Gastroesophageal sphincter (tissue), 4 donors: ENCODE measurements around the gene UAP1. TPM values are rescaled to one million over a fixed set of nuclear protein-coding genes. Genes with fewer than 3 reads are reported as not detected.

Source experiments
- ATAC-seq: fragments of 150-250 bp; one replicate; pipeline ENCODE4 v1.9.1; 2016; ENCODE audit warnings: mild to moderate bottlenecking, moderate library complexity
- H3K27ac ChIP-seq, 4 donors: fragments of 200-600 bp; sonication (generic) in 3 of 4; 1 replicate in 3 of 4; 2 replicates in 1 of 4; pipeline ENCODE4 v1.5.1; 2016 to 2019
- H3K27me3 ChIP-seq: fragments of 200-600 bp; sonication (generic); one replicate; pipeline ENCODE4 v1.5.1; 2019
- H3K36me3 ChIP-seq, 2 donors: fragments of 200-600 bp; sonication (generic); one replicate each; pipeline ENCODE4 v1.5.1; 2019; ENCODE audit warnings: control low read depth in 1 of 2
- H3K4me1 ChIP-seq, 3 donors: fragments of 200-600 bp; sonication (generic); 1 replicate in 2 of 3; 2 replicates in 1 of 3; pipeline ENCODE4 v1.5.1; 2016 to 2019; ENCODE audit warnings: control low read depth in 2 of 3
- H3K4me3 ChIP-seq, 2 donors: fragments of 200-600 bp; sonication (generic); one replicate each; pipeline ENCODE4 v1.5.1; 2019; ENCODE audit warnings: mild to moderate bottlenecking in 1 of 2, moderate library complexity in 1 of 2
- H3K9me3 ChIP-seq, 3 donors: fragments of 200-600 bp; sonication (generic); one replicate each; pipeline ENCODE4 v1.5.1; 2017 to 2019; ENCODE audit warnings: control low read depth in 2 of 3
- CTCF ChIP-seq, 4 experiments: fragments of 200-600 bp in 2 of 4; fragments of 450-650 bp in 2 of 4; sonication (generic) in 1 of 4; IDR thresholded peaks; one replicate each; pipeline ENCODE4 v1.5.1; 2017 to 2019; ENCODE audit warnings: antibody characterized with exemption in 4 of 4, mild to moderate bottlenecking in 2 of 4, moderate library complexity in 2 of 4
- EP300 ChIP-seq: sonication (generic); formaldehyde crosslinking; IDR thresholded peaks from one replicate; pipeline ENCODE4 v1.6.1; 2017; ENCODE audit warnings: antibody characterized with exemption, mild to moderate bottlenecking
- POLR2A ChIP-seq, 2 donors: fragments of 450-650 bp; IDR thresholded peaks; one replicate each; pipeline ENCODE4 v1.6.1; 2017; ENCODE audit warnings: antibody characterized with exemption in 2 of 2, mild to moderate bottlenecking in 2 of 2, moderate library complexity in 1 of 2
- POLR2AphosphoS5 ChIP-seq: sonication (generic); formaldehyde crosslinking; IDR thresholded peaks from one replicate; pipeline ENCODE4 v1.6.1; 2017; ENCODE audit warnings: antibody characterized with exemption
- WGBS, 2 donors: methylation state at CpG; one replicate each; pipeline ENCODE4 v1.1.5; 2018; ENCODE audit warnings: low coverage in 1 of 2; 5-methylcytosine and 5-hydroxymethylcytosine counted together
- total RNA-seq, 4 donors: library from RNA; depleted of rRNA; stranded (reverse); fragments of >200 nt; gene quantifications; one replicate each; pipeline ENCODE4 v1.1.0, GENCODE V29; 2016

Gene UAP1
- total RNA-seq = 100 to 1,000 TPM in 2 of 4 donors, 10 to 100 TPM in 2; 60.7 to 194 (median 102) TPM

DNA sequence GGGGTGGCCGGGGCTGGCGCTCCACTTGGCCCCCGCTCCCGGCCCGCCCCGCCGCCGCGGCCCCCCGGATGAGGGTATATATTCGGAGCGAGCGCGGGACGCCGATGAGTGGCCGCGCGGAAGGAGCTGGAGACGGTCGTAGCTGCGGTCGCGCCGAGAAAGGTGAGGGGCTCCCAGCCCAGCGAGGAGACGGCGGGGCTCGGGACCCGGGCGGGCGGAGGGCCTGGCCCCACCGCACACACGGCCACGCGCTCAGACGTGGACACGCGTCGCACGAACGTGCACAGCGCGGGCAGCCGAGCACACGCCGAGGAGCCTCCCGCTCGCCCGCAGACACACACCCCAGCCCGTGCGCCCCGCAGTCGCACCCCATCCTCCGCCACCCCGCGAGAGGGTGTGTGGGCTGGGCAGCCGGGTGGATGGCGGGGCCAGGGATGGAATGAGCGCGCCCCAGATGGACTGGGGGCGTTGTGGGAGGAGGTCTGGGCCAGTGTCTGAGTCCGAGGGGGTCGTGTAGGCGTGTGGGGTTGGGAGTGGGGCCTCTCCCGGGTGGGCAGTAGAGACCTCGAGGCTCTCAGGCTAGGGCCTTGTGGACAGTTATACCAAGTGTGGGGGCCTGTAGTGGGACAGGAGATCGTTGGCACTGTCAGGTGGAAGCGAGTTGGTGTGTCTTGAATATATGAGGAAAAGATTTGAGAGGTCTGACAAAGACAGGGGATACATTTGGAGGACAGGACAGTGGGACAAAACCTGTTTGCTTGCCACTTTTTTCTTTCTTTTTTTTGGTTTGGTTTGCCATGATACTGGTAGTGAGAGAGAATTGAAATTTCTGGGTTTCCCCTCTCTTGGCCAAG is at the start of gene UAP1:
Gene UAP1, plus strand, starts transcription at position 107 of the 854 bp plus-strand sequence. CDS start 4,347 bp downstream, outside the sequence.
- 0 to 10% methylated on average over 2 to 3 of the region's 69 CpGs for WGBS, 2 donors
- Histone ChIP-seq H3K4me3 (peak within 1 kb of the TSS; percentile 49 to 95), H3K27me3 (no peaks in the 10 kb centered on the region), H3K4me1 (peaks cover 6 to 52% (median 6%) of the 10 kb centered on the region in 3 donors), H3K9me3 (no peaks in the 10 kb centered on the region), H3K27ac (peak within 1 kb of the TSS; percentile 90 to 99 (median 97)), H3K36me3 (peaks cover 0 to 10% of the 10 kb centered on the region in 2 donors)
- TF ChIP-seq POLR2A (IDR thresholded peaks at IDR 0.05) (peak; percentile 94 to 98), CTCF (IDR thresholded peaks at IDR 0.05) (no peak), POLR2AphosphoS5 (peak; percentile 97), EP300 (no peak)
- ATAC-seq = peak; percentile 1

GRCh38 chr1:162527314-162527713 is 34.2 kb upstream of the UAP1 start:
- peaks cover 4 to 45% of the 10 kb centered on the region in 2 donors for H3K36me3 ChIP-seq

GRCh38 chr1:162530307-162530987 is 31.1 kb upstream of the UAP1 start:
- Histone ChIP-seq H3K36me3 (peaks cover 0 to 15% of the 10 kb centered on the region in 2 donors), H3K4me1 (no peaks in the 10 kb centered on the region), H3K9me3 (no peaks in the 10 kb centered on the region), H3K27ac (no peak overlapping the region), H3K4me3 (no peak overlapping the region), H3K27me3 (no peaks in the 10 kb centered on the region)
- WGBS, 2 donors = 67 to 74% methylated on average over 6 to 7 of the region's 7 CpGs
- ATAC-seq = no peak
- TF ChIP-seq EP300 = no peak
- TF ChIP-seq CTCF (IDR thresholded peaks at IDR 0.05) = no peak
- no peak for TF ChIP-seq POLR2A (IDR thresholded peaks at IDR 0.05)
- no peak for TF ChIP-seq POLR2AphosphoS5

More at GRCh38 chr1:162527314-162527713, 34.2 kb upstream of the UAP1 start:
- Histone ChIP-seq H3K4me1 (no peaks in the 10 kb centered on the region), H3K27me3 (no peaks in the 10 kb centered on the region), H3K9me3 (no peaks in the 10 kb centered on the region), H3K27ac (no peak overlapping the region), H3K4me3 (no peak overlapping the region)
- no peak for ATAC-seq
- TF ChIP-seq POLR2A (IDR thresholded peaks at IDR 0.05) (no peak), EP300 (no peak), CTCF (IDR thresholded peaks at IDR 0.05) (no peak), POLR2AphosphoS5 (no peak)

- no peak for ATAC-seq
- no CpG with 5 or more reads among the region's 1 CpG for WGBS, 2 donors
- no peak for TF ChIP-seq EP300
- TF ChIP-seq POLR2A (IDR thresholded peaks at IDR 0.05) = no peak
- TF ChIP-seq CTCF (IDR thresholded peaks at IDR 0.05) = no peak
- TF ChIP-seq POLR2AphosphoS5 = no peak
Measured at GRCh38 chr1:162530988-162531319, 30.6 kb upstream of the UAP1 start.

More at GRCh38 chr1:162530988-162531319, 30.6 kb upstream of the UAP1 start:
- H3K4me1 ChIP-seq = no peaks in the 10 kb centered on the region
- H3K27me3 ChIP-seq = no peaks in the 10 kb centered on the region
- no peaks in the 10 kb centered on the region for H3K9me3 ChIP-seq
- H3K4me3 ChIP-seq = no peak overlapping the region
- no peak overlapping the region for H3K27ac ChIP-seq
- peaks cover 0 to 10% of the 10 kb centered on the region in 2 donors for H3K36me3 ChIP-seq
